Right hindlimb (tissue), 1 donor: ENCODE results near the gene INSYN2A.

Experiments used
- DNase-seq: peaks from one replicate; pipeline ENCODE4 v3.0.0-alpha.2; 2018

The INSYN2A gene

GRCh38 chr10:127195041-127195506, 1.3 kb downstream of the INSYN2A start:
- no peak for DNase-seq

GRCh38 chr10:127194599-127194998, 1.8 kb downstream of the INSYN2A start:
- DNase-seq = no peak

GRCh38 chr10:127194111-127194510, 2.3 kb downstream of the INSYN2A start:
- no peak for DNase-seq

- no peak for DNase-seq
Observed at GRCh38 chr10:127193125-127193524, 3.3 kb downstream of the INSYN2A start.

- DNase-seq = no peak
Observed at GRCh38 chr10:127190427-127190826, 6.0 kb downstream of the INSYN2A start.

GRCh38 chr10:127189226-127189625, 7.2 kb downstream of the INSYN2A start:
- no peak for DNase-seq

GRCh38 chr10:127186813-127187212, 9.6 kb downstream of the INSYN2A start:
- DNase-seq = no peak

- DNase-seq = no peak
Observed at GRCh38 chr10:127184582-127184981, 11.8 kb downstream of the INSYN2A start.

- DNase-seq = no peak
Observed at GRCh38 chr10:127182161-127182560, 14.2 kb downstream of the INSYN2A start.

- no peak for DNase-seq
Observed at GRCh38 chr10:127179612-127180250, 16.7 kb downstream of the INSYN2A start.

GRCh38 chr10:127176649-127177048, 19.7 kb downstream of the INSYN2A start:
- no peak for DNase-seq

GRCh38 chr10:127175357-127176110, 20.9 kb downstream of the INSYN2A start:
- no peak for DNase-seq

GRCh38 chr10:127174866-127175265, 21.5 kb downstream of the INSYN2A start:
- no peak for DNase-seq

- DNase-seq = no peak
Observed at GRCh38 chr10:127168261-127168660, 28.1 kb downstream of the INSYN2A start.

GRCh38 chr10:127162841-127163240, 33.5 kb downstream of the INSYN2A start:
- no peak for DNase-seq

- DNase-seq = no peak
Observed at GRCh38 chr10:127161482-127161881, 34.9 kb downstream of the INSYN2A start.

- DNase-seq = no peak
Observed at GRCh38 chr10:127159648-127160245, 36.6 kb downstream of the INSYN2A start.

- DNase-seq = no peak
Observed at GRCh38 chr10:127158662-127159061, 37.7 kb downstream of the INSYN2A start.

GRCh38 chr10:127157506-127158200, 38.7 kb downstream of the INSYN2A start:
- DNase-seq = no peak

- no peak for DNase-seq
Observed at GRCh38 chr10:127157089-127157488, 39.3 kb downstream of the INSYN2A start.

- DNase-seq = no peak
Observed at GRCh38 chr10:127154831-127155620, 41.4 kb downstream of the INSYN2A start.

GRCh38 chr10:127153181-127153580, 43.2 kb downstream of the INSYN2A start:
- no peak for DNase-seq
